WTC11 (cell line): ENCODE results near the gene ADARB2. TPM values are rescaled to one million over a fixed set of nuclear protein-coding genes. Genes with fewer than 3 reads are reported as not detected.

Experiments used
- ATAC-seq: fragments of 200-7000 bp; cut with Tn5 transposase; 2 replicates; pipeline ENCODE4 v1.10.0; 2021; ENCODE audit warnings: mild to moderate bottlenecking, moderate library complexity
- CTCF ChIA-PET: fragments of 300-600 bp; sonication (Branson Sonifier 250); formaldehyde crosslinking; loops from one replicate; lab custom pipeline; 2021; ENCODE audit warnings: antibody characterized with exemption; lab: Charles Lee
- POLR2A ChIA-PET: fragments of 350-600 bp; sonication (Branson Sonifier 250); formaldehyde crosslinking; loops from one replicate; lab custom pipeline; 2021; ENCODE audit warnings: antibody characterized with exemption; lab: Charles Lee
- DNase-seq: peaks from one replicate; pipeline ENCODE4 v3.0.0; 2021; ENCODE audit warnings: low spot score
- H3K27ac Mint-ChIP-seq: 2 replicates; pipeline ENCODE4 v1.8.0; 2021; ENCODE audit warnings: mixed read lengths
- H3K27me3 Mint-ChIP-seq: 2 replicates; pipeline ENCODE4 v1.8.0; 2021; ENCODE audit warnings: low read depth, mild to moderate bottlenecking, moderate library complexity, mixed read lengths
- H3K36me3 Mint-ChIP-seq: 2 replicates; pipeline ENCODE4 v1.8.0; 2021; ENCODE audit warnings: mixed read lengths
- H3K4me1 Mint-ChIP-seq: 2 replicates; pipeline ENCODE4 v1.8.0; 2022; ENCODE audit warnings: mixed read lengths
- H3K4me3 Mint-ChIP-seq: 2 replicates; pipeline ENCODE4 v1.8.0; 2021; ENCODE audit warnings: mild to moderate bottlenecking, moderate library complexity, mixed read lengths
- H3K9me3 Mint-ChIP-seq: 2 replicates; pipeline ENCODE4 v1.8.0; 2021; ENCODE audit warnings: mixed read lengths
- CBFB ChIP-seq: sonication (generic); formaldehyde crosslinking; IDR thresholded peaks from 2 replicates; pipeline ENCODE4 v1.8.1; 2022; ENCODE audit warnings: mild to moderate bottlenecking, low read depth, missing genetic modification reagents
- CREM ChIP-seq: sonication (generic); formaldehyde crosslinking; IDR thresholded peaks from 2 replicates; pipeline ENCODE4 v1.8.1; 2022; ENCODE audit warnings: mild to moderate bottlenecking, missing genetic modification reagents, moderate library complexity
- FOXP1 ChIP-seq: sonication (generic); formaldehyde crosslinking; IDR thresholded peaks from 2 replicates; pipeline ENCODE4 v1.8.0; 2022; ENCODE audit warnings: missing genetic modification reagents, mild to moderate bottlenecking, moderate library complexity, borderline replicate concordance
- GRHL2 ChIP-seq: fragments of 250-450 bp; sonication (Bioruptor Pico); IDR thresholded peaks from 2 replicates; pipeline ENCODE4 v1.8.0; 2022; ENCODE audit warnings: mild to moderate bottlenecking, moderate library complexity; ENCODE audit not compliant: insufficient replicate concordance, severe bottlenecking
- IRF2 ChIP-seq: sonication (generic); formaldehyde crosslinking; IDR thresholded peaks from 2 replicates; pipeline ENCODE4 v1.8.0; 2022; ENCODE audit warnings: low read depth, missing genetic modification reagents, borderline replicate concordance
- JAZF1 ChIP-seq: fragments of 250-450 bp; sonication (Bioruptor Pico); IDR thresholded peaks from 2 replicates; pipeline ENCODE4 v1.9.0; 2021; ENCODE audit warnings: moderate library complexity, mild to moderate bottlenecking, inconsistent platforms
- OVOL2 ChIP-seq: fragments of 250-450 bp; sonication (Bioruptor Pico); IDR thresholded peaks from 2 replicates; pipeline ENCODE4 v1.9.0; 2021; ENCODE audit warnings: mild to moderate bottlenecking, borderline replicate concordance
- PRRX2 ChIP-seq: fragments of 250-450 bp; sonication (Bioruptor Pico); IDR thresholded peaks from 2 replicates; pipeline ENCODE4 v1.8.0; 2021; ENCODE audit warnings: mild to moderate bottlenecking
- RORB ChIP-seq: fragments of 250-450 bp; sonication (Bioruptor Pico); IDR thresholded peaks from 2 replicates; pipeline ENCODE4 v1.9.0; 2021; ENCODE audit warnings: mild to moderate bottlenecking
- SMAD3 ChIP-seq: sonication (generic); formaldehyde crosslinking; IDR thresholded peaks from 2 replicates; pipeline ENCODE4 v1.8.0; 2022; ENCODE audit warnings: missing genetic modification reagents, mild to moderate bottlenecking, borderline replicate concordance
- SMAD4 ChIP-seq: sonication (generic); formaldehyde crosslinking; IDR thresholded peaks from 2 replicates; pipeline ENCODE4 v1.8.0; 2022; ENCODE audit warnings: mild to moderate bottlenecking, missing genetic modification reagents
- TP53 ChIP-seq: sonication (generic); formaldehyde crosslinking; IDR thresholded peaks from 2 replicates; pipeline ENCODE4 v1.8.1; 2023; ENCODE audit warnings: mild to moderate bottlenecking, missing genetic modification reagents
- ZNF416 ChIP-seq: fragments of 250-450 bp; sonication (Bioruptor Pico); IDR thresholded peaks from 2 replicates; pipeline ENCODE4 v1.9.0; 2021; ENCODE audit warnings: mild to moderate bottlenecking, inconsistent platforms
- ZNF423 ChIP-seq: fragments of 250-450 bp; sonication (Bioruptor Pico); IDR thresholded peaks from 2 replicates; pipeline ENCODE4 v2.1.2; 2022; ENCODE audit warnings: mild to moderate bottlenecking, moderate library complexity
- total RNA-seq: library from RNA; stranded (reverse); gene quantifications from 3 replicates; pipeline ENCODE4 v1.2.3, GENCODE V29; 2021
- TF ChIP-seq, protein P1 (sequence below): sonication (generic); formaldehyde crosslinking; IDR thresholded peaks from 2 replicates; pipeline ENCODE4 v1.8.1; 2023; ENCODE audit warnings: mild to moderate bottlenecking, missing genetic modification reagents
- TF ChIP-seq, protein P2 (sequence below): sonication (generic); formaldehyde crosslinking; IDR thresholded peaks from 2 replicates; pipeline ENCODE4 v1.8.0; 2022; ENCODE audit warnings: missing genetic modification reagents
- TF ChIP-seq, protein P3 (sequence below): sonication (generic); formaldehyde crosslinking; IDR thresholded peaks from 2 replicates; pipeline ENCODE4 v1.8.1; 2023; ENCODE audit warnings: mild to moderate bottlenecking, moderate library complexity, missing genetic modification reagents
- TF ChIP-seq, protein P4 (sequence below): sonication (generic); formaldehyde crosslinking; IDR thresholded peaks from 2 replicates; pipeline ENCODE4 v1.8.0; 2022; ENCODE audit warnings: mild to moderate bottlenecking, missing genetic modification reagents
- TF ChIP-seq, protein P5 (sequence below): sonication (generic); formaldehyde crosslinking; IDR thresholded peaks from 2 replicates; pipeline ENCODE4 v1.8.0; 2022; ENCODE audit warnings: mild to moderate bottlenecking, missing genetic modification reagents
- TF ChIP-seq, protein P6 (sequence below): sonication (generic); formaldehyde crosslinking; IDR thresholded peaks from 2 replicates; pipeline ENCODE4 v1.8.1; 2022; ENCODE audit warnings: low read depth, mild to moderate bottlenecking, moderate library complexity, missing genetic modification reagents, borderline replicate concordance
- TF ChIP-seq, protein P7 (sequence below): sonication (generic); formaldehyde crosslinking; conservative IDR thresholded peaks from 2 replicates; pipeline ENCODE4 v1.8.1; 2023; ENCODE audit warnings: mild to moderate bottlenecking, low read depth, missing genetic modification reagents, moderate library complexity

Gene ADARB2
- total RNA-seq, 1 experiment from 2014 or later: 3.7 TPM

DNA sequence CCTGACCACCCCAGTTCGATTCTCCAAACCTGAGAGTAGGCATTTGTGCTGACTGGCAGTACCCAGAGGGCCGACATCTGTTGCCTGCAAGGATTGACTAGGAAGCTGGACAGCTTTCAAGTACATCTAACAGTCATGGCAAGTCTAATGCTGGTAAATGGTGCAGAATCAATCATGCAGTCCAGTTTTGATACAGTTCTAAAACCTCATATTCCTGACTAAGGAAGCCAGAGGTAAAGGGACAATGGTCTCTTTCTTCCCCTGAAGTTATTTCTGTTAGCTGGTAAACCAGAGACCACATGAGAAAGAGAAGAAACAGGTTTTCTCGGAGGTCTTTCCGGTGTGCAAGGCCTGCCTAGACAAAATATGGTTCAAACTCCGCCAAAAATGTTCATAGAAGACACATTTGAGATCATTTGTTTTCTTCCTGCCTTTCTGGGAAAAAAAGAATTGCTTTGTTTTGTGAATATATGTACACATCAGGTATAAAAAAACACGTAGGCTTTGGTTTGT lies 584.0 kb downstream of the ADARB2 start (continued):
- TF ChIP-seq RORB (CRISPR knock-in tag): no peak

DNA sequence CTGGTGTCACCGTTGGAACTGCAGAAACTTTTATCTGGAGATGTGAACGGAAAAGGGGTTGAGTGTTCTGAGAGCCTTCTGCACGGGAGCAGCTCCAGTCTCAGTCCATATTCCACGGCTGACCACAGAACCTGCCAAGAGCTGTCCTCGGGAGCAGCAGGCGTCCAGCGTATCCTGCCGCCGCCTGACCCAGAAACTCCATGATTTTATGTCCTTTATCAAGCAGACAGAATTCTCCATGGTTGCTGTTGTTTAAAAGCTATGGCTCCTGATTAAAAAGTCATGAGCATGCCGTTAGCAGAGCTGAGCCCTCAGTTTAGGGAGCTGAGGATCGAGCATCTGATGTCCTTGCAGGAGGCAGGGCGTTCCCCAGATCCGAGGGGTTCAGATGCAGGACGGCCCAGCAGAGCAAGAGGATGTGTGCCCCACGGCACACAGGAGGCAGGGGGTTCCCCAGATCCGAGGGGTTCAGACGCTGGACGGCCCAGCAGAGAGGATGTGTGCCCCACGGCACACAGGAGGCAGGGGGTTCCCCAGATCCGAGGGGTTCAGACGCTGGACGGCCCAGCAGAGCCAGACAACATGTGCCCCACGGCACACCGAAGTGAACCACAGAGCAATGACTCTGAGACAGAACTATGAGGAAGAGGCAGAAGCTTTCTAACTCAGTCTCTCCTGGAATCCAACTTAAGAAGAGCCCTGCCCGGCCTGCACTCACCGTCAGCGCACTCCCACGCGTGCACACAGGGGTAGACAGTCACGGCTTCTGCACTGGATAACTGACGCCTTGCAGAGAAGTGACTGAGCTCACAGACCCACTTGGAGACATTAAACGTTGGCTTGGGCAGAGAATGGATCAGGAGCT lies 584.7 kb downstream of the ADARB2 start:
- CTCF ChIA-PET: interaction anchor here (0.8 kb wide), 1 partner anchor 43 kb away, joined by 3 read pairs; no protein-coding TSS in a partner anchor
- POLR2A ChIA-PET: no interaction called here

More for the DNA sequence above, 584.7 kb downstream of the ADARB2 start:
- ATAC-seq (no peak), DNase-seq (no peak)
- H3K27me3 Mint-ChIP-seq: peaks cover 7% of the 10 kb centered on the region
- no peaks in the 10 kb centered on the region for H3K36me3 Mint-ChIP-seq
- H3K9me3 Mint-ChIP-seq: no peaks in the 10 kb centered on the region
- TF ChIP-seq PRRX2 (no peak), SMAD4 (CRISPR knock-in tag) (no peak), FOXP1 (no peak), TP53 (no peak), ZNF423 (CRISPR knock-in tag) (no peak), CREM (CRISPR knock-in tag) (no peak), CBFB (CRISPR knock-in tag) (no peak), GRHL2 (CRISPR knock-in tag) (no peak), IRF2 (CRISPR knock-in tag) (no peak), JAZF1 (CRISPR knock-in tag) (no peak), SMAD3 (no peak), ZNF416 (CRISPR knock-in tag) (no peak), OVOL2 (CRISPR knock-in tag) (no peak)
- TF ChIP-seq, protein P1, sequence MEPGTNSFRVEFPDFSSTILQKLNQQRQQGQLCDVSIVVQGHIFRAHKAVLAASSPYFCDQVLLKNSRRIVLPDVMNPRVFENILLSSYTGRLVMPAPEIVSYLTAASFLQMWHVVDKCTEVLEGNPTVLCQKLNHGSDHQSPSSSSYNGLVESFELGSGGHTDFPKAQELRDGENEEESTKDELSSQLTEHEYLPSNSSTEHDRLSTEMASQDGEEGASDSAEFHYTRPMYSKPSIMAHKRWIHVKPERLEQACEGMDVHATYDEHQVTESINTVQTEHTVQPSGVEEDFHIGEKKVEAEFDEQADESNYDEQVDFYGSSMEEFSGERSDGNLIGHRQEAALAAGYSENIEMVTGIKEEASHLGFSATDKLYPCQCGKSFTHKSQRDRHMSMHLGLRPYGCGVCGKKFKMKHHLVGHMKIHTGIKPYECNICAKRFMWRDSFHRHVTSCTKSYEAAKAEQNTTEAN (CRISPR knock-in tag): no peak
- TF ChIP-seq, protein P2, sequence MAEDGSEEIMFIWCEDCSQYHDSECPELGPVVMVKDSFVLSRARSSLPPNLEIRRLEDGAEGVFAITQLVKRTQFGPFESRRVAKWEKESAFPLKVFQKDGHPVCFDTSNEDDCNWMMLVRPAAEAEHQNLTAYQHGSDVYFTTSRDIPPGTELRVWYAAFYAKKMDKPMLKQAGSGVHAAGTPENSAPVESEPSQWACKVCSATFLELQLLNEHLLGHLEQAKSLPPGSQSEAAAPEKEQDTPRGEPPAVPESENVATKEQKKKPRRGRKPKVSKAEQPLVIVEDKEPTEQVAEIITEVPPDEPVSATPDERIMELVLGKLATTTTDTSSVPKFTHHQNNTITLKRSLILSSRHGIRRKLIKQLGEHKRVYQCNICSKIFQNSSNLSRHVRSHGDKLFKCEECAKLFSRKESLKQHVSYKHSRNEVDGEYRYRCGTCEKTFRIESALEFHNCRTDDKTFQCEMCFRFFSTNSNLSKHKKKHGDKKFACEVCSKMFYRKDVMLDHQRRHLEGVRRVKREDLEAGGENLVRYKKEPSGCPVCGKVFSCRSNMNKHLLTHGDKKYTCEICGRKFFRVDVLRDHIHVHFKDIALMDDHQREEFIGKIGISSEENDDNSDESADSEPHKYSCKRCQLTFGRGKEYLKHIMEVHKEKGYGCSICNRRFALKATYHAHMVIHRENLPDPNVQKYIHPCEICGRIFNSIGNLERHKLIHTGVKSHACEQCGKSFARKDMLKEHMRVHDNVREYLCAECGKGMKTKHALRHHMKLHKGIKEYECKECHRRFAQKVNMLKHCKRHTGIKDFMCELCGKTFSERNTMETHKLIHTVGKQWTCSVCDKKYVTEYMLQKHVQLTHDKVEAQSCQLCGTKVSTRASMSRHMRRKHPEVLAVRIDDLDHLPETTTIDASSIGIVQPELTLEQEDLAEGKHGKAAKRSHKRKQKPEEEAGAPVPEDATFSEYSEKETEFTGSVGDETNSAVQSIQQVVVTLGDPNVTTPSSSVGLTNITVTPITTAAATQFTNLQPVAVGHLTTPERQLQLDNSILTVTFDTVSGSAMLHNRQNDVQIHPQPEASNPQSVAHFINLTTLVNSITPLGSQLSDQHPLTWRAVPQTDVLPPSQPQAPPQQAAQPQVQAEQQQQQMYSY (CRISPR knock-in tag): no peak
- TF ChIP-seq, protein P3, sequence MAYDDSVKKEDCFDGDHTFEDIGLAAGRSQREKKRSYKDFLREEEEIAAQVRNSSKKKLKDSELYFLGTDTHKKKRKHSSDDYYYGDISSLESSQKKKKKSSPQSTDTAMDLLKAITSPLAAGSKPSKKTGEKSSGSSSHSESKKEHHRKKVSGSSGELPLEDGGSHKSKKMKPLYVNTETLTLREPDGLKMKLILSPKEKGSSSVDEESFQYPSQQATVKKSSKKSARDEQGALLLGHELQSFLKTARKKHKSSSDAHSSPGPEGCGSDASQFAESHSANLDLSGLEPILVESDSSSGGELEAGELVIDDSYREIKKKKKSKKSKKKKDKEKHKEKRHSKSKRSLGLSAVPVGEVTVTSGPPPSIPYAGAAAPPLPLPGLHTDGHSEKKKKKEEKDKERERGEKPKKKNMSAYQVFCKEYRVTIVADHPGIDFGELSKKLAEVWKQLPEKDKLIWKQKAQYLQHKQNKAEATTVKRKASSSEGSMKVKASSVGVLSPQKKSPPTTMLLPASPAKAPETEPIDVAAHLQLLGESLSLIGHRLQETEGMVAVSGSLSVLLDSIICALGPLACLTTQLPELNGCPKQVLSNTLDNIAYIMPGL (CRISPR knock-in tag): no peak
- TF ChIP-seq, protein P4, sequence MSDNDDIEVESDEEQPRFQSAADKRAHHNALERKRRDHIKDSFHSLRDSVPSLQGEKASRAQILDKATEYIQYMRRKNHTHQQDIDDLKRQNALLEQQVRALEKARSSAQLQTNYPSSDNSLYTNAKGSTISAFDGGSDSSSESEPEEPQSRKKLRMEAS (CRISPR knock-in tag): no peak
- TF ChIP-seq, protein P5, sequence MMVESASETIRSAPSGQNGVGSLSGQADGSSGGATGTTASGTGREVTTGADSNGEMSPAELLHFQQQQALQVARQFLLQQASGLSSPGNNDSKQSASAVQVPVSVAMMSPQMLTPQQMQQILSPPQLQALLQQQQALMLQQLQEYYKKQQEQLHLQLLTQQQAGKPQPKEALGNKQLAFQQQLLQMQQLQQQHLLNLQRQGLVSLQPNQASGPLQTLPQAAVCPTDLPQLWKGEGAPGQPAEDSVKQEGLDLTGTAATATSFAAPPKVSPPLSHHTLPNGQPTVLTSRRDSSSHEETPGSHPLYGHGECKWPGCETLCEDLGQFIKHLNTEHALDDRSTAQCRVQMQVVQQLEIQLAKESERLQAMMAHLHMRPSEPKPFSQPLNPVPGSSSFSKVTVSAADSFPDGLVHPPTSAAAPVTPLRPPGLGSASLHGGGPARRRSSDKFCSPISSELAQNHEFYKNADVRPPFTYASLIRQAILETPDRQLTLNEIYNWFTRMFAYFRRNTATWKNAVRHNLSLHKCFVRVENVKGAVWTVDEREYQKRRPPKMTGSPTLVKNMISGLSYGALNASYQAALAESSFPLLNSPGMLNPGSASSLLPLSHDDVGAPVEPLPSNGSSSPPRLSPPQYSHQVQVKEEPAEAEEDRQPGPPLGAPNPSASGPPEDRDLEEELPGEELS (CRISPR knock-in tag): no peak
- TF ChIP-seq, protein P6, sequence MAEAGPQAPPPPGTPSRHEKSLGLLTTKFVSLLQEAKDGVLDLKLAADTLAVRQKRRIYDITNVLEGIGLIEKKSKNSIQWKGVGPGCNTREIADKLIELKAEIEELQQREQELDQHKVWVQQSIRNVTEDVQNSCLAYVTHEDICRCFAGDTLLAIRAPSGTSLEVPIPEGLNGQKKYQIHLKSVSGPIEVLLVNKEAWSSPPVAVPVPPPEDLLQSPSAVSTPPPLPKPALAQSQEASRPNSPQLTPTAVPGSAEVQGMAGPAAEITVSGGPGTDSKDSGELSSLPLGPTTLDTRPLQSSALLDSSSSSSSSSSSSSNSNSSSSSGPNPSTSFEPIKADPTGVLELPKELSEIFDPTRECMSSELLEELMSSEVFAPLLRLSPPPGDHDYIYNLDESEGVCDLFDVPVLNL (CRISPR knock-in tag): no peak
- TF ChIP-seq, protein P7, sequence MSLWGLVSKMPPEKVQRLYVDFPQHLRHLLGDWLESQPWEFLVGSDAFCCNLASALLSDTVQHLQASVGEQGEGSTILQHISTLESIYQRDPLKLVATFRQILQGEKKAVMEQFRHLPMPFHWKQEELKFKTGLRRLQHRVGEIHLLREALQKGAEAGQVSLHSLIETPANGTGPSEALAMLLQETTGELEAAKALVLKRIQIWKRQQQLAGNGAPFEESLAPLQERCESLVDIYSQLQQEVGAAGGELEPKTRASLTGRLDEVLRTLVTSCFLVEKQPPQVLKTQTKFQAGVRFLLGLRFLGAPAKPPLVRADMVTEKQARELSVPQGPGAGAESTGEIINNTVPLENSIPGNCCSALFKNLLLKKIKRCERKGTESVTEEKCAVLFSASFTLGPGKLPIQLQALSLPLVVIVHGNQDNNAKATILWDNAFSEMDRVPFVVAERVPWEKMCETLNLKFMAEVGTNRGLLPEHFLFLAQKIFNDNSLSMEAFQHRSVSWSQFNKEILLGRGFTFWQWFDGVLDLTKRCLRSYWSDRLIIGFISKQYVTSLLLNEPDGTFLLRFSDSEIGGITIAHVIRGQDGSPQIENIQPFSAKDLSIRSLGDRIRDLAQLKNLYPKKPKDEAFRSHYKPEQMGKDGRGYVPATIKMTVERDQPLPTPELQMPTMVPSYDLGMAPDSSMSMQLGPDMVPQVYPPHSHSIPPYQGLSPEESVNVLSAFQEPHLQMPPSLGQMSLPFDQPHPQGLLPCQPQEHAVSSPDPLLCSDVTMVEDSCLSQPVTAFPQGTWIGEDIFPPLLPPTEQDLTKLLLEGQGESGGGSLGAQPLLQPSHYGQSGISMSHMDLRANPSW (CRISPR knock-in tag): no peak
- H3K4me1 Mint-ChIP-seq: peaks cover 4% of the 10 kb centered on the region; the same call in 1 of the 2 replicates
- H3K27ac Mint-ChIP-seq: no peak overlapping the region
- H3K4me3 Mint-ChIP-seq: no peak overlapping the region
